Esophagus squamous epithelium (tissue), 4 donors: ENCODE results near the gene BABAM1.

Source experiments
- CTCF ChIP-seq, 6 experiments: fragments of 450-650 bp in 4 of 6; fragments of 200-600 bp in 2 of 6; sonication (generic) in 2 of 6; IDR thresholded peaks; one replicate each; pipeline ENCODE4 v1.5.1; 2016 to 2019; ENCODE audit warnings: antibody characterized with exemption in 6 of 6, mild to moderate bottlenecking in 4 of 6, moderate library complexity in 4 of 6
- POLR2A ChIP-seq, 4 donors: fragments of 450-650 bp; IDR thresholded peaks; one replicate each; pipeline ENCODE4 v1.6.1; 2017; ENCODE audit warnings: antibody characterized with exemption in 4 of 4, mild to moderate bottlenecking in 4 of 4, moderate library complexity in 3 of 4

GRCh38 chr19:17325881-17326594, 58.8 kb downstream of the BABAM1 start:
- TF ChIP-seq CTCF (IDR thresholded peaks at IDR 0.05) (no peak), POLR2A (IDR thresholded peaks at IDR 0.05) (no peak)
